GM19328 (cell line): ENCODE data around the gene LRRC8D.
A peak's percentile ranks its signal among the peaks of the same experiment; 100 is the strongest.
"Not testable (repeated sequence)": the region's sequence is repeated elsewhere in the genome, so short reads cannot be mapped to it uniquely, and the experiment has no call there.

Experiments
- ATAC-seq: cut with Tn5 transposase; IDR thresholded peaks from one replicate; pipeline ENCODE4 v1.9.1; 2021; ENCODE audit warnings: mild to moderate bottlenecking, moderate library complexity; ENCODE audit not compliant: unreplicated experiment

The LRRC8D gene

GRCh38 chr1:89820422-89821321, at the start of gene LRRC8D:
Gene LRRC8D, plus strand, starts transcription at chr1:89821032. Its CDS starts 112,037 bp downstream, at chr1:89933069.
- ATAC-seq = peak; percentile 72

- no peak for ATAC-seq
These were observed 48.8 kb upstream of the LRRC8D start for GRCh38 chr1:89771991-89772560.

- not testable (repeated sequence) for ATAC-seq
These were observed 44.7 kb upstream of the LRRC8D start for GRCh38 chr1:89776104-89776503.

GRCh38 chr1:89777271-89777670, 43.6 kb upstream of the LRRC8D start:
- not testable (repeated sequence) for ATAC-seq

- ATAC-seq = no peak
These were observed 41.5 kb upstream of the LRRC8D start for GRCh38 chr1:89779151-89779940.

- no peak for ATAC-seq
These were observed 40.1 kb upstream of the LRRC8D start for GRCh38 chr1:89780721-89781120.

GRCh38 chr1:89781494-89782126, 39.2 kb upstream of the LRRC8D start:
- peak; percentile 69 for ATAC-seq

- ATAC-seq = no peak
These were observed 34.1 kb upstream of the LRRC8D start for GRCh38 chr1:89786628-89787214.

- ATAC-seq = no peak
These were observed 30.2 kb upstream of the LRRC8D start for GRCh38 chr1:89790592-89790991.

GRCh38 chr1:89791064-89791726, 29.6 kb upstream of the LRRC8D start:
- ATAC-seq = no peak

GRCh38 chr1:89794406-89794805, 26.4 kb upstream of the LRRC8D start:
- no peak for ATAC-seq

- ATAC-seq = not testable (repeated sequence)
These were observed 25.3 kb upstream of the LRRC8D start for GRCh38 chr1:89795571-89795970.

- ATAC-seq = not testable (repeated sequence)
These were observed 23.0 kb upstream of the LRRC8D start for GRCh38 chr1:89797876-89798275.

GRCh38 chr1:89799495-89799894, 21.3 kb upstream of the LRRC8D start:
- ATAC-seq = no peak

GRCh38 chr1:89800022-89800655, 20.7 kb upstream of the LRRC8D start:
- ATAC-seq = no peak

GRCh38 chr1:89800718-89801117, 20.1 kb upstream of the LRRC8D start:
- ATAC-seq = no peak

GRCh38 chr1:89802051-89802450, 18.8 kb upstream of the LRRC8D start:
- ATAC-seq = no peak

GRCh38 chr1:89802841-89803240, 18.0 kb upstream of the LRRC8D start:
- no peak for ATAC-seq

- ATAC-seq = peak; percentile 79
These were observed 16.1 kb upstream of the LRRC8D start for GRCh38 chr1:89804642-89805237.
